ENCODE results near the gene CLSTN2. TPM values are rescaled to one million over a fixed set of nuclear protein-coding genes. Genes with fewer than 3 reads are reported as not detected.

The CLSTN2 gene
- polyA plus RNA-seq, 1 donor from 2014 or later, result not detected

- Mint-ChIP-seq H3K36me3 (no peaks in the 10 kb centered on the region), H3K4me3 (no peak overlapping the region), H3K9me3 (peaks cover 0 to 2% (median 0%) of the 10 kb centered on the region in 3 donors), H3K4me1 (no peaks in the 10 kb centered on the region), H3K27me3 (no peaks in the 10 kb centered on the region), H3K27ac (no peak overlapping the region)
These were observed 438.2 kb downstream of the CLSTN2 start for GRCh38 chr3:140373234-140373633.

GRCh38 chr3:140375002-140375401, 440.0 kb downstream of the CLSTN2 start:
- no peaks in the 10 kb centered on the region for H3K4me1 Mint-ChIP-seq
- no peak overlapping the region for H3K4me3 Mint-ChIP-seq
- H3K27ac Mint-ChIP-seq, result peak overlapping the region in 1 of 3 donors; percentile 11
- H3K27me3 Mint-ChIP-seq, result no peaks in the 10 kb centered on the region
- H3K9me3 Mint-ChIP-seq, result no peaks in the 10 kb centered on the region
- no peaks in the 10 kb centered on the region for H3K36me3 Mint-ChIP-seq

GRCh38 chr3:140376136-140376889, 441.3 kb downstream of the CLSTN2 start:
- Mint-ChIP-seq H3K4me3 (no peak overlapping the region), H3K27ac (no peak overlapping the region), H3K9me3 (no peaks in the 10 kb centered on the region), H3K4me1 (no peaks in the 10 kb centered on the region), H3K27me3 (no peaks in the 10 kb centered on the region), H3K36me3 (no peaks in the 10 kb centered on the region)

GRCh38 chr3:140377644-140378043, 442.7 kb downstream of the CLSTN2 start:
- Mint-ChIP-seq H3K9me3 (no peaks in the 10 kb centered on the region), H3K27me3 (no peaks in the 10 kb centered on the region), H3K4me1 (no peaks in the 10 kb centered on the region), H3K27ac (no peak overlapping the region), H3K4me3 (no peak overlapping the region), H3K36me3 (no peaks in the 10 kb centered on the region)

GRCh38 chr3:140378571-140379340, 443.8 kb downstream of the CLSTN2 start:
- Mint-ChIP-seq H3K27ac (no peak overlapping the region), H3K27me3 (no peaks in the 10 kb centered on the region), H3K4me1 (no peaks in the 10 kb centered on the region), H3K4me3 (no peak overlapping the region), H3K9me3 (no peaks in the 10 kb centered on the region), H3K36me3 (no peaks in the 10 kb centered on the region)

- H3K4me1 Mint-ChIP-seq, result no peaks in the 10 kb centered on the region
- peaks cover 0 to under 1% (median 0%) of the 10 kb centered on the region in 3 donors for H3K9me3 Mint-ChIP-seq
These were observed 449.2 kb downstream of the CLSTN2 start for GRCh38 chr3:140384028-140384771.

GRCh38 chr3:140384876-140385275, 449.9 kb downstream of the CLSTN2 start:
- Mint-ChIP-seq H3K4me1 (no peaks in the 10 kb centered on the region), H3K27me3 (no peaks in the 10 kb centered on the region), H3K27ac (peak overlapping the region in 1 of 3 donors; percentile 73), H3K9me3 (peaks cover 0 to 4% (median 2%) of the 10 kb centered on the region in 3 donors), H3K36me3 (no peaks in the 10 kb centered on the region), H3K4me3 (no peak overlapping the region)

More at GRCh38 chr3:140384028-140384771, 449.2 kb downstream of the CLSTN2 start:
- Mint-ChIP-seq H3K27ac (no peak overlapping the region), H3K4me3 (no peak overlapping the region), H3K27me3 (no peaks in the 10 kb centered on the region), H3K36me3 (no peaks in the 10 kb centered on the region)

GRCh38 chr3:140386357-140387100, 451.5 kb downstream of the CLSTN2 start:
- Mint-ChIP-seq H3K27me3 (no peaks in the 10 kb centered on the region), H3K9me3 (peaks cover 0 to 4% (median 2%) of the 10 kb centered on the region in 3 donors), H3K27ac (no peak overlapping the region), H3K36me3 (peaks cover 2% of the 10 kb centered on the region), H3K4me1 (no peaks in the 10 kb centered on the region), H3K4me3 (no peak overlapping the region)

GRCh38 chr3:140387244-140387643, 452.3 kb downstream of the CLSTN2 start:
- no peak overlapping the region for H3K4me3 Mint-ChIP-seq
- H3K9me3 Mint-ChIP-seq, result peaks cover 0 to 4% (median 2%) of the 10 kb centered on the region in 3 donors
- no peaks in the 10 kb centered on the region for H3K4me1 Mint-ChIP-seq
- no peak overlapping the region for H3K27ac Mint-ChIP-seq
- peaks cover 2% of the 10 kb centered on the region for H3K36me3 Mint-ChIP-seq
- no peaks in the 10 kb centered on the region for H3K27me3 Mint-ChIP-seq

- H3K9me3 Mint-ChIP-seq, result peaks cover 0 to 4% (median 2%) of the 10 kb centered on the region in 3 donors
- no peaks in the 10 kb centered on the region for H3K4me1 Mint-ChIP-seq
- no peak overlapping the region for H3K4me3 Mint-ChIP-seq
- no peaks in the 10 kb centered on the region for H3K27me3 Mint-ChIP-seq
- H3K36me3 Mint-ChIP-seq, result peaks cover 2% of the 10 kb centered on the region
- no peak overlapping the region for H3K27ac Mint-ChIP-seq
These were observed 453.4 kb downstream of the CLSTN2 start for GRCh38 chr3:140388202-140388922.

GRCh38 chr3:140391061-140391460, 456.1 kb downstream of the CLSTN2 start:
- H3K27ac Mint-ChIP-seq, result no peak overlapping the region
- H3K4me1 Mint-ChIP-seq, result no peaks in the 10 kb centered on the region

GRCh38 chr3:140394488-140395133, 459.6 kb downstream of the CLSTN2 start:
- Mint-ChIP-seq H3K27me3 (peaks cover 4% of the 10 kb centered on the region), H3K4me1 (no peaks in the 10 kb centered on the region), H3K36me3 (peaks cover 2% of the 10 kb centered on the region), H3K4me3 (no peak overlapping the region), H3K27ac (no peak overlapping the region), H3K9me3 (peaks cover 0 to under 1% (median 0%) of the 10 kb centered on the region in 3 donors)

More at GRCh38 chr3:140391061-140391460, 456.1 kb downstream of the CLSTN2 start:
- Mint-ChIP-seq H3K36me3 (peaks cover 2% of the 10 kb centered on the region), H3K4me3 (no peak overlapping the region), H3K27me3 (peaks cover 4% of the 10 kb centered on the region), H3K9me3 (peaks cover 0 to 4% (median 2%) of the 10 kb centered on the region in 3 donors)

GRCh38 chr3:140395134-140396075, 460.4 kb downstream of the CLSTN2 start:
- H3K4me1 Mint-ChIP-seq, result no peaks in the 10 kb centered on the region
- no peaks in the 10 kb centered on the region for H3K9me3 Mint-ChIP-seq
- peaks cover 4% of the 10 kb centered on the region for H3K27me3 Mint-ChIP-seq
- H3K27ac Mint-ChIP-seq, result no peak overlapping the region
- no peak overlapping the region for H3K4me3 Mint-ChIP-seq
- no peaks in the 10 kb centered on the region for H3K36me3 Mint-ChIP-seq
